SK-N-SH (cell line): ENCODE results near the gene FAM131A. TPM values are rescaled to one million over a fixed set of nuclear protein-coding genes. Genes with fewer than 3 reads are reported as not detected.

Source experiments
- CTCF ChIA-PET: fragments of 300-600, 350-600 bp; formaldehyde crosslinking; extraction: SDS; loops from one replicate; lab custom pipeline; 2021; lab: Yijun Ruan, JAX
- POLR2A ChIA-PET: fragments of 350-600 bp; sonication (Branson Sonifier 250); formaldehyde crosslinking; extraction: SDS; loops from one replicate; lab custom pipeline; 2020; ENCODE audit warnings: antibody characterized with exemption, inconsistent platforms; lab: Yijun Ruan, JAX
- DNase-seq: peaks from one replicate; pipeline ENCODE4 v3.0.0; 2012
- H2AFZ ChIP-seq: fragments of 200-600 bp; sonication (generic); 2 replicates; pipeline ENCODE4 v1.8.1; 2016; ENCODE audit warnings: antibody characterized with exemption, mild to moderate bottlenecking, low read depth
- H3F3A ChIP-seq: fragments of 200-600 bp; sonication (generic); replicated peaks from 2 replicates; pipeline ENCODE3; 2016; ENCODE audit warnings: antibody characterized with exemption, mild to moderate bottlenecking; ENCODE audit not compliant: insufficient read depth
- H3K27ac ChIP-seq, 2 experiments: fragments of 200-500 bp in 1 of 2; fragments of 200-600 bp in 1 of 2; sonication (Bioruptor generic) in 1 of 2; sonication (generic), shearing (Covaris generic) in 1 of 2; 2 replicates each; pipeline versions ENCODE4 v1.5.1 to v1.6.1; 2014 to 2016; ENCODE audit warnings: low read depth in 2 of 2, inconsistent platforms in 1 of 2, low read length in 1 of 2, mild to moderate bottlenecking in 1 of 2, mixed read lengths in 1 of 2
- H3K27me3 ChIP-seq: fragments of 200-600 bp; sonication (generic), shearing (Covaris generic); 2 replicates; pipeline ENCODE4 v1.6.1; 2016; ENCODE audit warnings: mixed run types; ENCODE audit not compliant: insufficient read depth
- H3K36me3 ChIP-seq, 2 experiments: fragments of 200-500 bp in 1 of 2; fragments of 200-600 bp in 1 of 2; sonication (Bioruptor generic) in 1 of 2; sonication (generic) in 1 of 2; replicated peaks in 1 of 2; 2 replicates each; pipeline versions ENCODE3 to v1.5.1; 2014 to 2016; ENCODE audit warnings: low read length in 1 of 2, mild to moderate bottlenecking in 1 of 2; ENCODE audit not compliant: insufficient read depth in 2 of 2, control insufficient read depth in 1 of 2
- H3K4me1 ChIP-seq, 2 experiments: fragments of 200-500 bp in 1 of 2; fragments of 200-600 bp in 1 of 2; sonication (Bioruptor generic) in 1 of 2; sonication (generic), shearing (Covaris generic) in 1 of 2; 2 replicates each; pipeline versions ENCODE4 v1.5.1 to v1.6.1; 2014 to 2016; ENCODE audit warnings: low read depth in 1 of 2, low read length in 1 of 2, mixed run types in 1 of 2; ENCODE audit not compliant: insufficient read depth in 2 of 2, control insufficient read depth in 1 of 2
- H3K4me2 ChIP-seq: fragments of 200-600 bp; sonication (generic), shearing (Covaris generic); 2 replicates; pipeline ENCODE4 v1.6.1; 2017; ENCODE audit warnings: mixed run types
- H3K4me3 ChIP-seq, 2 experiments: fragments of 200-500 bp in 1 of 2; fragments of 200-600 bp in 1 of 2; sonication (Bioruptor generic) in 1 of 2; sonication (generic), shearing (Covaris generic) in 1 of 2; 2 replicates each; pipeline versions ENCODE4 v1.5.1 to v1.8.1; 2014 to 2016; ENCODE audit warnings: low read depth in 2 of 2, inconsistent platforms in 1 of 2, low read length in 1 of 2, mild to moderate bottlenecking in 1 of 2, mixed read lengths in 1 of 2, moderate library complexity in 1 of 2
- H3K79me2 ChIP-seq: fragments of 200-600 bp; sonication (generic); 2 replicates; pipeline ENCODE4 v1.8.1; 2017; ENCODE audit warnings: mild to moderate bottlenecking; ENCODE audit not compliant: insufficient read depth
- H3K9ac ChIP-seq: fragments of 200-600 bp; sonication (generic); 2 replicates; pipeline ENCODE4 v1.6.1; 2017; ENCODE audit warnings: mixed run types
- H3K9me2 ChIP-seq: fragments of 200-600 bp; sonication (generic); 2 replicates; pipeline ENCODE4 v1.6.1; 2017; ENCODE audit warnings: mixed run types
- H3K9me3 ChIP-seq: fragments of 200-600 bp; sonication (generic); 2 replicates; pipeline ENCODE4 v1.6.1; 2017; ENCODE audit warnings: mixed run types, mild to moderate bottlenecking, moderate library complexity
- H4K20me1 ChIP-seq: fragments of 200-600 bp; sonication (generic); 2 replicates; pipeline ENCODE4 v1.6.1; 2017; ENCODE audit warnings: mild to moderate bottlenecking, mixed run types; ENCODE audit not compliant: insufficient read depth
- EZH2phosphoT487 ChIP-seq: fragments of 200-600 bp; sonication (generic); IDR thresholded peaks from 2 replicates; pipeline ENCODE4 v1.6.1; 2017; ENCODE audit warnings: low read depth, mixed run types, mild to moderate bottlenecking, antibody characterized with exemption, moderate library complexity, borderline replicate concordance
- FOSL2 ChIP-seq: IDR thresholded peaks from 2 replicates; pipeline ENCODE4 v1.4.0; 2012; ENCODE audit warnings: low read depth, mild to moderate bottlenecking, moderate library complexity, borderline replicate concordance
- FOXJ3 ChIP-seq: sonication (generic); formaldehyde crosslinking; IDR thresholded peaks from 2 replicates; pipeline ENCODE4 v1.5.1; 2020; ENCODE audit warnings: mild to moderate bottlenecking, missing genetic modification reagents
- GABPA ChIP-seq: IDR thresholded peaks from 2 replicates; pipeline ENCODE4 v1.4.0; 2012; ENCODE audit warnings: low read depth, mild to moderate bottlenecking
- IRF3 ChIP-seq: fragments of 150-350 bp; IDR thresholded peaks from 2 replicates; pipeline ENCODE4 v1.6.1; 2016; ENCODE audit warnings: mild to moderate bottlenecking, low read depth, low read length
- MAX ChIP-seq: IDR thresholded peaks from 2 replicates; pipeline ENCODE4 v1.4.0; 2012; ENCODE audit warnings: low read depth
- MEF2A ChIP-seq: IDR thresholded peaks from 2 replicates; pipeline ENCODE4 v1.4.0; 2012; ENCODE audit warnings: low read depth, borderline replicate concordance
- RCOR1 ChIP-seq: fragments of 150-350 bp; IDR thresholded peaks from 2 replicates; pipeline ENCODE4 v1.6.1; 2017; ENCODE audit warnings: antibody characterized with exemption, low read length
- RFX5 ChIP-seq: IDR thresholded peaks from 2 replicates; pipeline ENCODE4 v1.6.1; 2012; ENCODE audit warnings: mild to moderate bottlenecking, improper control_type of control experiment, low read length
- RXRA ChIP-seq: IDR thresholded peaks from 2 replicates; pipeline ENCODE4 v1.4.0; 2012; ENCODE audit warnings: low read depth, mild to moderate bottlenecking, borderline replicate concordance
- SIN3A ChIP-seq: IDR thresholded peaks from 2 replicates; pipeline ENCODE4 v1.6.1; 2012; ENCODE audit warnings: low read depth, mild to moderate bottlenecking, low read length, moderate library complexity, borderline replicate concordance
- USF1 ChIP-seq: IDR thresholded peaks from 2 replicates; pipeline ENCODE4 v1.4.0; 2012; ENCODE audit warnings: low read depth, borderline replicate concordance
- WGBS: methylation state at CpG from one replicate; pipeline ENCODE4 v1.1.6; 2017; ENCODE audit warnings: low lambda C conversion rate; 5-methylcytosine and 5-hydroxymethylcytosine counted together
- polyA plus RNA-seq, 3 experiments: library from polyadenylated mRNA; depleted of rRNA; stranded (reverse); fragments of >200 nt; gene quantifications; 2 replicates each; pipeline ENCODE4 v1.2.3, GENCODE V29; 2012
- TF ChIP-seq, protein P1 (sequence below): fragments of 150-350 bp; IDR thresholded peaks from 2 replicates; pipeline ENCODE4 v1.6.1; 2017; ENCODE audit warnings: antibody characterized with exemption, low read length, low read depth, borderline replicate concordance
- TF ChIP-seq, protein P2 (sequence below): fragments of 200-600 bp; sonication (generic); IDR thresholded peaks from 2 replicates; pipeline ENCODE4 v1.6.1; 2017; ENCODE audit warnings: antibody characterized with exemption, mild to moderate bottlenecking, moderate library complexity

Gene FAM131A
- polyA plus RNA-seq, 1 of the 3 experiments (the other 2 are of a cell fraction) = 31.6 TPM

- no peak overlapping the region for H3K9ac ChIP-seq
- no peaks in the 10 kb centered on the region for H3K9me2 ChIP-seq
- no peaks in the 10 kb centered on the region for H4K20me1 ChIP-seq
- TF ChIP-seq, protein P1, sequence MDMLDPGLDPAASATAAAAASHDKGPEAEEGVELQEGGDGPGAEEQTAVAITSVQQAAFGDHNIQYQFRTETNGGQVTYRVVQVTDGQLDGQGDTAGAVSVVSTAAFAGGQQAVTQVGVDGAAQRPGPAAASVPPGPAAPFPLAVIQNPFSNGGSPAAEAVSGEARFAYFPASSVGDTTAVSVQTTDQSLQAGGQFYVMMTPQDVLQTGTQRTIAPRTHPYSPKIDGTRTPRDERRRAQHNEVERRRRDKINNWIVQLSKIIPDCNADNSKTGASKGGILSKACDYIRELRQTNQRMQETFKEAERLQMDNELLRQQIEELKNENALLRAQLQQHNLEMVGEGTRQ = no peak
- no peak for TF ChIP-seq RXRA
- TF ChIP-seq RCOR1 = no peak
- no peak for TF ChIP-seq SIN3A
- no peak for TF ChIP-seq IRF3
- TF ChIP-seq MAX = no peak
- no peak for TF ChIP-seq FOSL2
- peaks cover 0 to 12% of the 10 kb centered on the region in 2 experiments; a peak in 1 of 4 replicates for H3K4me1 ChIP-seq
- no CpG with 5 or more reads among the region's 62 CpGs for WGBS
- no peak overlapping the region for H3K27ac ChIP-seq
- no peaks in the 10 kb centered on the region for H3K9me3 ChIP-seq
- POLR2A ChIA-PET = no interaction called here
- DNase-seq = peak; percentile 91
- peak overlapping the region; percentile 48 to 53 for H3K4me3 ChIP-seq
- H3K4me2 ChIP-seq = peak overlapping the region; percentile 71; the same call in 1 of the 2 replicates
- H3K27me3 ChIP-seq = peaks cover 7% of the 10 kb centered on the region; the same call in 1 of the 2 replicates
- no peak overlapping the region for H2AFZ ChIP-seq
- no peaks in the 10 kb centered on the region for H3K36me3 ChIP-seq
- H3K79me2 ChIP-seq = no peaks in the 10 kb centered on the region
- H3F3A ChIP-seq = peaks cover 4% of the 10 kb centered on the region
- CTCF ChIA-PET = interaction anchor here (1.4 to 3.4 kb wide), 4 partner anchors 9 to 163 kb away, joined by 4 to 26 read pairs (median 10); no protein-coding TSS in a partner anchor
Observed at GRCh38 chr3:184380185-184380626, 42.8 kb downstream of the FAM131A start.

- TF ChIP-seq, protein P2, sequence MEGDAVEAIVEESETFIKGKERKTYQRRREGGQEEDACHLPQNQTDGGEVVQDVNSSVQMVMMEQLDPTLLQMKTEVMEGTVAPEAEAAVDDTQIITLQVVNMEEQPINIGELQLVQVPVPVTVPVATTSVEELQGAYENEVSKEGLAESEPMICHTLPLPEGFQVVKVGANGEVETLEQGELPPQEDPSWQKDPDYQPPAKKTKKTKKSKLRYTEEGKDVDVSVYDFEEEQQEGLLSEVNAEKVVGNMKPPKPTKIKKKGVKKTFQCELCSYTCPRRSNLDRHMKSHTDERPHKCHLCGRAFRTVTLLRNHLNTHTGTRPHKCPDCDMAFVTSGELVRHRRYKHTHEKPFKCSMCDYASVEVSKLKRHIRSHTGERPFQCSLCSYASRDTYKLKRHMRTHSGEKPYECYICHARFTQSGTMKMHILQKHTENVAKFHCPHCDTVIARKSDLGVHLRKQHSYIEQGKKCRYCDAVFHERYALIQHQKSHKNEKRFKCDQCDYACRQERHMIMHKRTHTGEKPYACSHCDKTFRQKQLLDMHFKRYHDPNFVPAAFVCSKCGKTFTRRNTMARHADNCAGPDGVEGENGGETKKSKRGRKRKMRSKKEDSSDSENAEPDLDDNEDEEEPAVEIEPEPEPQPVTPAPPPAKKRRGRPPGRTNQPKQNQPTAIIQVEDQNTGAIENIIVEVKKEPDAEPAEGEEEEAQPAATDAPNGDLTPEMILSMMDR = no peak
- TF ChIP-seq FOXJ3 (CRISPR knock-in tag) (no peak), USF1 (no peak), EZH2phosphoT487 (no peak), RFX5 (no peak), MEF2A (no peak), GABPA (no peak)
Observed at GRCh38 chr3:184380627-184381260, 43.3 kb downstream of the FAM131A start.

More at GRCh38 chr3:184380627-184381260, 43.3 kb downstream of the FAM131A start:
- Histone ChIP-seq H3K9ac (no peak overlapping the region), H3K36me3 (no peaks in the 10 kb centered on the region), H3K9me3 (no peaks in the 10 kb centered on the region), H3K79me2 (no peaks in the 10 kb centered on the region), H3K4me1 (peaks cover 0 to 12% of the 10 kb centered on the region in 2 experiments; a peak in 1 of 4 replicates), H3K4me2 (peak overlapping the region; percentile 71; the same call in 1 of the 2 replicates), H3K9me2 (no peaks in the 10 kb centered on the region), H3K27me3 (peaks cover 7% of the 10 kb centered on the region; the same call in 1 of the 2 replicates), H3K27ac (no peak overlapping the region), H3K4me3 (peak overlapping the region; percentile 48 to 53), H3F3A (peaks cover 4% of the 10 kb centered on the region), H2AFZ (peak overlapping the region; percentile 32; the same call in 1 of the 2 replicates), H4K20me1 (no peaks in the 10 kb centered on the region)
- WGBS = 28% methylated on average over 17 of the region's 42 CpGs
- ChIA-PET CTCF (interaction anchor here (1.3 to 3.4 kb wide), 6 partner anchors 8 to 162 kb away, joined by 3 to 26 read pairs (median 8); no protein-coding TSS in a partner anchor), POLR2A (interaction anchor here (0.6 kb wide), 1 partner anchor 17 kb away, joined by 3 read pairs; no protein-coding TSS in a partner anchor)
- DNase-seq = no peak
